PC-3 (cell line): ENCODE results near the gene CHIT1.

Source experiments
- CTCF ChIP-seq: fragments of 300-600 bp; sonication (generic); conservative IDR thresholded peaks from 2 replicates; pipeline ENCODE4 v1.5.1; 2017; ENCODE audit warnings: antibody characterized with exemption, low read depth, mild to moderate bottlenecking, low read length
- EZH2 ChIP-seq: fragments of 300-600 bp; sonication (generic); IDR thresholded peaks from one replicate; pipeline ENCODE4 v1.6.1; 2017; ENCODE audit warnings: antibody characterized with exemption, mild to moderate bottlenecking, low read length; ENCODE audit not compliant: unreplicated experiment
- EZH2phosphoT487 ChIP-seq: fragments of 300-600 bp; sonication (generic); IDR thresholded peaks from 2 replicates; pipeline ENCODE4 v1.6.1; 2018; ENCODE audit warnings: mild to moderate bottlenecking, antibody characterized with exemption, low read length, borderline replicate concordance

- TF ChIP-seq CTCF (no peak), EZH2 (no peak), EZH2phosphoT487 (no peak)
These were observed 40.7 kb downstream of the CHIT1 start for GRCh38 chr1:203188686-203189232.
